GM18870 (cell line): ENCODE results near the gene LIAS.

Experiments used
- ATAC-seq: cut with Tn5 transposase; IDR thresholded peaks from one replicate; pipeline ENCODE4 v1.9.1; 2021; ENCODE audit warnings: moderate library complexity; ENCODE audit not compliant: unreplicated experiment

Gene LIAS

DNA sequence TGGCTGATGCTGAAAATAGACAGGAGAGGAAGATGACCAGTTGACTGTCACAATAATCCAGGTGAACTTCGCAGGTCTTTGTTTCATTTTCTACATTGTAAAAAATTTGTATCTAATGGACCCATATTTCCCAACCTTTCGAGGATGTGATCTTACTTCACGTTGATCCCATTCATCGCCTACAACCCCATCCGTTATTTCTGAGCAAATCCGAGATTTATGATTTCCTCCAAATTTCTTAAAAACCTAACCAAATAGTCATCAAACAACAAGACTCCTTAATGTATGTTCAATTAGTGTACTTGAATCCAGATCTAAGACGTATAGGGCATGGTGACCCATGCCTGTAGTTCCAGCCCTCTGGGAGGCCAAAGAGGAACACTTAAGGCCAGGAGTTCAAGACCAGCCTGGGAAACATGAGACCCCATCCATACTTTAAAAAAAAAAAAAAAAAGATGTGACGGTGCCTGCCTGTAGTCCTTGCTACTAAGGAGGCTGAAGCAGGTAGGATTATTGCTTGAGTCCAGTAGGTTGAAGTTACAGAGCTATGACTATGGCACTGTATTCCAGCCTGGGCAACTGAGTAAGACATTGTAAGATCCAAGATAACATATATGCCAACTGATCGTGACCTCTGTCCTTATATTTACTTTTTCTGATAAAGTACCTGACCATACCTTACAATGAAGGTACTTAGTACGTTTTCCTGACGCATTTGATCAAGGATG, 5.8 kb upstream of the LIAS start:
- ATAC-seq, result no peak

GRCh38 chr4:39453738-39454137, 5.1 kb upstream of the LIAS start:
- ATAC-seq, result no peak

DNA sequence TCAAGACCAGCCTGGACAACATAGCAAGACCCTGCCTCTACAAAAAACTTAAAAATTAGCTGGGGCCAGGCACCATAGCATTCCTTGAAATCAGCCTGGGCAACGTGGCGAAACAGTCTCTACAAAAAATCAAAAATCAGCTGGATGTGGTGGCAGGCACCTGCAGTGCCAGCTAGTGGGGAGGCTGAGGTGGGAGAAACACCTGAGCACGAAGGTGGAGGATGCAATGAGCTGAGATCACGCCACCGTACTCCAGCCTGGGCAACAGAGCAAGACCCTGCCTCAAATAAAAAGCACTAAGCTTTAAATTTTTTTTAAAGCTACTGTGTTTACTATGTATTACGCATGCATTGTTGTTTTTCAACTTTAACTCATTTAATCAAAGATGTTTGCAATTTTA, 3.4 kb upstream of the LIAS start:
- no peak for ATAC-seq

DNA sequence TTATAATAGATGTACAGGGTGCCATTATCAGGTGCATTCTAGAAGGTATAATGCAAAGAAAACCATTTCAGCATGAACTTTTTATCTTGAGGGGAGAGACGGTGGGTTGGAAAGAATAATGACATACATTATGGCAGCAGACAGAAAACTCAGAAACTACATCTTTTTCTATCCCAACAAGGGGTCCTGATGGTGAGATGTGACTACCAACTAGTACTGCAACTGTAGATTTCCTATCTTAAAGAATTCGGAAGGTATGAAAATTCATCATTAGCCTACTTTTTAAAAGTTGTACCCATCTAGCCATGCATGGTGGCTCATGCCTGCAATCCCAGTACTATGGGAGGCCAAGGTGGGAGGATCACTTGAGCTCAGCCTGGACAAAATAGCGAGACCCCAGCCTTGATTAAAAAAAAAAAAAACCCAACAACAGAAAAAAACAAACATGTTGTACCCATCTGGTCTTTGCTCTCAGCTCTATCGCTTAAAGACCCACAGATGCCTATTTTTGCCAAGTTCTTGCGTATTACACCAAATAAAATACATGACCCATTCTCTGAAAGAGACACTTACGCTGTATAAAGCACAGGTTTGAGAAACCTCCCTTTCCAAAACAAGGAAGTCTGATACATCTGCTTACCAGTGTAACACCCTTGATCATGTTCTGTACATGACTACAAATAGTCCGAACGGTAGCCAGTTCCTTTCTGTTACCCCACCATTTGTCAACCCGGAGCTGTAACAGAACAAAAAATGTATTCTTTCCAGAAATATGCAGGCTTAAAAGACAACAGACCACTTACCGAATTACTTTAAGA, 1.7 kb upstream of the LIAS start:
- ATAC-seq, result no peak

DNA sequence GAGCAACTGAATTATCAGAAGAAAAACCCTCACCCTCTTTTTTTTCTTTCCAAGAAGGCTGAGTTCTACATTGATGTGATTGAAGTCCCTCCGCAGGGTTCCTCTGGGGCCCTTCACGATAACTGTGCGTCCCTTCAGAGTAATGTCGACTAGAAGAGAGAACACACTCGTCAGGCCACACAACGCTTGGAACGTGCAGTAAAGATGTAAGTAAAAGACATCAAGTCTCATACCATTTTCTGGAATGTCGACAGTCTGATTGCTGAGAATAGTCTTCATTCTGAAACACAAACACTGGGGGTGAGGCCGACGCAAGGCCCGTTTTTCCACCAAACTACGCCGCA, 723 bp upstream of the LIAS start:
- ATAC-seq, result peak; percentile 5

DNA sequence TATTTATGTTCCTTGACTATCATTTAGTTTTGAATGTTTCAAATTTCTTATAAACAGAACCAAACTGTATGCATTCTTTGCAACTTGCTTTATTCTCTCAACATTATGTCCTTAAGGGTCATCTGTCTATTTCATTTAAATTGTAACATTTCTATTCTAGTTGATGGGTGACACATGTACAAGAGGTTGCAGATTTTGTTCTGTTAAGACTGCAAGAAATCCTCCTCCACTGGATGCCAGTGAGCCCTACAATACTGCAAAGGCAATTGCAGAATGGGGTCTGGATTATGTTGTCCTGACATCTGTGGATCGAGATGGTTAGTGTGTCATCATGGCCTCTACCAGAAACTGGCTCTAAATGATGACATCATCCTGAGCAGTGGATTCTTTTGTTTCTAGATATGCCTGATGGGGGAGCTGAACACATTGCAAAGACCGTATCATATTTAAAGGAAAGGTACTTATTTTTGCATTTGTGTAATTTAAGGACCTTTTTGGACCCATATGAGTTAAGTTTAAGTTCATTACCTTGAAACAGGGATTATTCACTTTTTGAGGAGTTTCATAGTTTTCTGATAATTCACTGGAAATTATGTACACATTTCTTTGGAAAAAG, 6.1 kb downstream of the LIAS start:
- ATAC-seq, result no peak

DNA sequence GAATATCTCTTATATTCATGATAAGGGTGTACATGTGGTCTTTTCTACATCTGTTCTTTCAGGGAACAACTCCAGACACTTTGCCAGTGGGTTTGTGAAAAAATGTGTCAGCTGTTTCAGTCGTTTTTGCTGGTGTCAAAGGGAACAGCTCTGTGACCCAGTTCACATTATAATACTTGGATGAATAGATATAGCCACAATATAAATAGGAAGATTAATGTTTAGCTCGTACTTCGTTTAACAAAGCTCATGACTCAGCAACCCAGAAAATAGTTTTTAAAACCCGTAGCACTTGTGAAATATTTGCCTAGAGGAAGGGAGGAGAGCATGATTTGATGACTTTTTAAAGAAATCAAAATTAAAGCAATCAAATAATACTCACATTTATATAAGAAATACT, 7.9 kb downstream of the LIAS start:
- ATAC-seq, result no peak

GRCh38 chr4:39467464-39467863, 8.6 kb downstream of the LIAS start:
- no peak for ATAC-seq

- peak; percentile 84 for ATAC-seq
These were observed 10.7 kb downstream of the LIAS start for GRCh38 chr4:39469429-39470077.

- ATAC-seq, result no peak
These were observed 11.5 kb downstream of the LIAS start for GRCh38 chr4:39470402-39470801.

GRCh38 chr4:39472396-39472795, 13.5 kb downstream of the LIAS start:
- no peak for ATAC-seq

GRCh38 chr4:39476187-39476895, 17.5 kb downstream of the LIAS start:
- ATAC-seq, result no peak

GRCh38 chr4:39480251-39480650, 21.4 kb downstream of the LIAS start:
- no peak for ATAC-seq

DNA sequence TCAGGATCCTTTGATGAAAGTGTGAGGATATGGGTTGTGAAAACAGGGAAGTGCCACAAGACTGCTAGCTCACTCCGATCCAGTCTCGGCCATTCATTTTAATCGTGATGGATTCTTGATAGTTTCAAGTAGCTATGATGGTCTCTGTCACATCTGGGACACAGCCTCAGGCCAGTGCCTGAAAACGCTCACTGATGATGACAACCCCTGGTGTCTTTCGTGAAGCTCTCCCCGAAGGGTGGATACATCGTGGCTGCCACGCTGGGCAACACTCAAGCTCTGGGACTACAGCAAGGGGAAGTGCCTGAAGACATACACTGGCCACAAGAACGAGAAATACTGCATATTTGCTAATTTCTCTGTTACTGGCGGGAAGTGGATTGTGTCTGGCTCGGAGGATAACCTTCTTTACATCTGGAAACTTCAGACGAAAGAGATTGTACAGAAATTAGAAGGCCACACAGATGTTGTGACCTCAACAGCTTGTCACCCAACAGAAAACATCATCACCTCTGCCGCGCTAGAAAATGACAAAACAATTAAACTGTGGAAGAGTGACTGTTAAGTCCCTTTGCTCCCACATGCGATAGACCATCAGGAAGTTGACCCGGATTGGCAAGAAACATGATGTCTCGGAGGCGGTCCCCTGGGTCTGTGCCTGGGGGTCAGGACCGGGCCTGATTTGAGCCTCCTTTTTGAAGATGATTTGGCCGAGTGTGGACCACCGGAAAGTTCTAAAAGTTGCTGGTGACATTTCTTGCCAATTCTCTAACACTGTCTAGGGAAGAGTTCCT, 22.2 kb downstream of the LIAS start:
- no peak for ATAC-seq

GRCh38 chr4:39484582-39485272, 25.9 kb downstream of the LIAS start:
- no peak for ATAC-seq

GRCh38 chr4:39486221-39486804, 27.5 kb downstream of the LIAS start:
- no peak for ATAC-seq

GRCh38 chr4:39490322-39490721, 31.5 kb downstream of the LIAS start:
- no peak for ATAC-seq

DNA sequence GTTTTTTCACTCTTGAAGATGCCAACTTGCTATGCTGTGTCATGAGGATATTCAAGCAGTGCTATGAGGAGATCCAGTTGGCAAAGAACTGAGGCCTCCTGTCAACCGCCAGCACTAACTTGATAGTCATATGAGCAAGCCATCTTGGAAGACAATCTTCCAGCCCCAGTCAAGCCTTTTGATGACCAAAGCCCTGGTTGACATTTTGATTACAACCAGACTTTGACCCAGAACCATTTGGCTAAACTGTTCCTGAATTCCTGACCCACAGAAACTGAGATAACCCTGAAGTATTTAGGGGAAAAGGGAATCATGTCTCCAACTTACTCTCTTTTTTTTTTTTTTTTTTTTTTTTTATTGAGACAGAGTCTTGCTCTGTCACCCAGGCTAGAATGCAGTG, 35.5 kb downstream of the LIAS start:
- no peak for ATAC-seq
